ENCODE results near the gene TOB1. TPM values are rescaled to one million over a fixed set of nuclear protein-coding genes. Genes with fewer than 3 reads are reported as not detected.
"Not testable (repeated sequence)": the region's sequence is repeated elsewhere in the genome, so short reads cannot be mapped to it uniquely, and the experiment has no call there.

Gene TOB1
- total RNA-seq, 1 donor from 2014 or later: 70.1 TPM

GRCh38 chr17:50899559-50900319 is 33.6 kb upstream of the TOB1 start:
- DNase-seq (no peak), ATAC-seq (no peak)
- Histone ChIP-seq H3K36me3 (no peaks in the 10 kb centered on the region), H3K9me3 (no peaks in the 10 kb centered on the region), H3K27me3 (no peaks in the 10 kb centered on the region), H3K4me3 (no peak overlapping the region), H3K27ac (no peak overlapping the region), H3K4me1 (peaks cover 12% of the 10 kb centered on the region)
- intact Hi-C loops (cut with DNase I): no loop called here
- TF ChIP-seq, protein P1, sequence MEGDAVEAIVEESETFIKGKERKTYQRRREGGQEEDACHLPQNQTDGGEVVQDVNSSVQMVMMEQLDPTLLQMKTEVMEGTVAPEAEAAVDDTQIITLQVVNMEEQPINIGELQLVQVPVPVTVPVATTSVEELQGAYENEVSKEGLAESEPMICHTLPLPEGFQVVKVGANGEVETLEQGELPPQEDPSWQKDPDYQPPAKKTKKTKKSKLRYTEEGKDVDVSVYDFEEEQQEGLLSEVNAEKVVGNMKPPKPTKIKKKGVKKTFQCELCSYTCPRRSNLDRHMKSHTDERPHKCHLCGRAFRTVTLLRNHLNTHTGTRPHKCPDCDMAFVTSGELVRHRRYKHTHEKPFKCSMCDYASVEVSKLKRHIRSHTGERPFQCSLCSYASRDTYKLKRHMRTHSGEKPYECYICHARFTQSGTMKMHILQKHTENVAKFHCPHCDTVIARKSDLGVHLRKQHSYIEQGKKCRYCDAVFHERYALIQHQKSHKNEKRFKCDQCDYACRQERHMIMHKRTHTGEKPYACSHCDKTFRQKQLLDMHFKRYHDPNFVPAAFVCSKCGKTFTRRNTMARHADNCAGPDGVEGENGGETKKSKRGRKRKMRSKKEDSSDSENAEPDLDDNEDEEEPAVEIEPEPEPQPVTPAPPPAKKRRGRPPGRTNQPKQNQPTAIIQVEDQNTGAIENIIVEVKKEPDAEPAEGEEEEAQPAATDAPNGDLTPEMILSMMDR (IDR thresholded peaks at IDR 0.05): no peak

- no peak overlapping the region for H3K27ac ChIP-seq
- H3K4me3 ChIP-seq: no peak overlapping the region
- H3K4me1 ChIP-seq: peaks cover 5% of the 10 kb centered on the region
- H3K36me3 ChIP-seq: no peaks in the 10 kb centered on the region
- H3K27me3 ChIP-seq: no peaks in the 10 kb centered on the region
- H3K9me3 ChIP-seq: no peaks in the 10 kb centered on the region
- intact Hi-C loops (cut with DNase I): no loop called here
- TF ChIP-seq, protein P1 (IDR thresholded peaks at IDR 0.05): no peak
- DNase-seq (peak; percentile 72), ATAC-seq (peak; percentile 87)
Measured at GRCh38 chr17:50899005-50899460, 32.9 kb upstream of the TOB1 start.

GRCh38 chr17:50898369-50899004 is 32.3 kb upstream of the TOB1 start:
- H3K27me3 ChIP-seq: no peaks in the 10 kb centered on the region
- no peak for DNase-seq
- H3K9me3 ChIP-seq: no peaks in the 10 kb centered on the region
- no peaks in the 10 kb centered on the region for H3K4me1 ChIP-seq
- intact Hi-C loops (cut with DNase I): no loop called here
- TF ChIP-seq, protein P1 (IDR thresholded peaks at IDR 0.05): no peak
- H3K4me3 ChIP-seq: no peak overlapping the region
- no peak for ATAC-seq
- no peak overlapping the region for H3K27ac ChIP-seq
- H3K36me3 ChIP-seq: no peaks in the 10 kb centered on the region

- H3K36me3 ChIP-seq; H3K9me3 ChIP-seq; H3K4me3 ChIP-seq; ATAC-seq; H3K4me1 ChIP-seq; H3K27me3 ChIP-seq; DNase-seq; H3K27ac ChIP-seq; intact Hi-C loops (cut with DNase I): not testable (repeated sequence)
Measured at GRCh38 chr17:50894513-50894912, 28.4 kb upstream of the TOB1 start.

DNA sequence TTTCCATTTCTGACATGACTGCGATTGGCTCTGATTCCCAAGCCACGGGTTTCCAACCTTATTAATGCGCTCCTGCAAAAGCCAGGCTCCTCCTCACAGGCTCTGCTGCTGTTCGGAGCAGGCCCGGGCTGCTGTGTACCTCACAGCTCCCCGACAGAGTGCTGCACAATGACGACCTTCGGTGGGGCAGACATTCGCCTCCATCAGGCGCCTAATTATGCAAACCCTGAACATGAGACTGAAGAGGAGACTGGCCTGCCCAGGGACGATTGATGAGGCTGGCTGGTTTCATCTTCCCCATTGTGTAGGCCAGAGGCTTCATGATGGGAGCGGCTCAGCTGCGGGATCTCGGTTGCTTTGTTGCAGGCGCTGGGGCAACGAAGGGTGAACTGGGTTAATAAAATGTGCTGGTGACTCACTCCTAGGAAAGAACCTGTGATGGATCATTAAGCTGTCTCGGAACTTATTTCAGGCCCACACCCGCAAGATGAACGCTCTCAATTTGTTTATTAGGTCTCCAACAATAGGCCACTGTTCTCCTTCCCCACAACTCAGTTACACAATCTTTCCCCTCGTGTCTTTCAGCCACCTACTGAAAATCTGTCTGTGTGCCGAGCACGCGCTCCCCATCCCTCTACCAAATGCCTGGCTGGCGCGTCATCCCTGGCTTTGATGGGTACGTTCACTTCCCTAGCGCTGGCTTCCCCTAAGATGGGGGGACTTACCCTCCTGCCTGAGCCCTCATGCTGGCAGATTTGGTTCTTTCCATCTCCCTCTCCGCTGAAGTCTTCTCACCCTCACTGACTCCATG is 27.2 kb upstream of the TOB1 start:
- TF ChIP-seq, protein P1 (IDR thresholded peaks at IDR 0.05): no peak
- Histone ChIP-seq H3K27ac (no peak overlapping the region), H3K27me3 (no peaks in the 10 kb centered on the region), H3K9me3 (no peaks in the 10 kb centered on the region), H3K4me3 (no peak overlapping the region), H3K4me1 (no peaks in the 10 kb centered on the region), H3K36me3 (no peaks in the 10 kb centered on the region)
- ATAC-seq: no peak
- DNase-seq: no peak
- intact Hi-C loops (cut with DNase I): no loop called here

All from upper lobe of right lung (tissue), 1 donor.